ENCODE measurements around the gene NOBOX.
"Not testable (repeated sequence)": the region's sequence is repeated elsewhere in the genome, so short reads cannot be mapped to it uniquely, and the experiment has no call there.

Gene NOBOX

DNA sequence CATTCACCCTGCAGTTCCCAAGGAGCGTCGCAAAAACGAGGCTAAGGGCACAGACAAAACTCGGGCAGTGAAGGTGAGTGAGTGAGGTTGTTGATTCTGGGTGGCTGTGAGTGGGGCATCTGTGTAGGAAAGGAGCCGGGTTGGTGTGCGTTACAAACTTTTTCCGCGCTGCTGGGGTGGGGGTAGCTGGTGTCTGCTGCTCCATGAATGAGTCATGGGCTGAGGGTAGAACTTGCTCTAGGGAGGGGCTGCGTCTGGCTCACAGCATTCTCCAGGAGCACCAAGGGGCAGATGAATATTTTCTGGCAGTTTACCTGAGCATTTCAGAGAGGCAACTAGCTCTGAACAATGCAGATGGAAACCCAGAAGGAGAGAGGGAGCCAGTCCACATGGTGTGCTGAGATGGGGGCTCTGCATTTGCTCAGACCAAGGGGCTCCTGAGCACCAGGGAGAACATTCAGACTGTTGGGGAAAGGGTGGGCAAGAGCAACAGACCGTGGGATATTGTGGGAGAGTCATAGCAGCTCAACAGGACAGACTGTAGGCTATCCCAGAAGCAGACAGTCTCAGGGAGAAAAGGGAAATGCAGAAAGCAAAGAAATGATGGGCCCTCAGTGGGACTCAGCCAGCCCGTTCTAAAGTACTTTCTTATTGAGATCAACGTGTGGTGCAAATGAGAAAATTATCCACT, 18.8 kb downstream of the NOBOX start:
- DNase-seq (ENCODE audit: low read depth), result peak; percentile 38
- TF ChIP-seq, protein P1, sequence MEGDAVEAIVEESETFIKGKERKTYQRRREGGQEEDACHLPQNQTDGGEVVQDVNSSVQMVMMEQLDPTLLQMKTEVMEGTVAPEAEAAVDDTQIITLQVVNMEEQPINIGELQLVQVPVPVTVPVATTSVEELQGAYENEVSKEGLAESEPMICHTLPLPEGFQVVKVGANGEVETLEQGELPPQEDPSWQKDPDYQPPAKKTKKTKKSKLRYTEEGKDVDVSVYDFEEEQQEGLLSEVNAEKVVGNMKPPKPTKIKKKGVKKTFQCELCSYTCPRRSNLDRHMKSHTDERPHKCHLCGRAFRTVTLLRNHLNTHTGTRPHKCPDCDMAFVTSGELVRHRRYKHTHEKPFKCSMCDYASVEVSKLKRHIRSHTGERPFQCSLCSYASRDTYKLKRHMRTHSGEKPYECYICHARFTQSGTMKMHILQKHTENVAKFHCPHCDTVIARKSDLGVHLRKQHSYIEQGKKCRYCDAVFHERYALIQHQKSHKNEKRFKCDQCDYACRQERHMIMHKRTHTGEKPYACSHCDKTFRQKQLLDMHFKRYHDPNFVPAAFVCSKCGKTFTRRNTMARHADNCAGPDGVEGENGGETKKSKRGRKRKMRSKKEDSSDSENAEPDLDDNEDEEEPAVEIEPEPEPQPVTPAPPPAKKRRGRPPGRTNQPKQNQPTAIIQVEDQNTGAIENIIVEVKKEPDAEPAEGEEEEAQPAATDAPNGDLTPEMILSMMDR (conservative IDR thresholded peaks at IDR 0.05; ENCODE audit: control insufficient read depth, insufficient read depth, low read depth, low read length), result no peak
- no peak overlapping the region for H3K4me3 ChIP-seq (ENCODE audit: control insufficient read depth, low read depth, low read length)

DNA sequence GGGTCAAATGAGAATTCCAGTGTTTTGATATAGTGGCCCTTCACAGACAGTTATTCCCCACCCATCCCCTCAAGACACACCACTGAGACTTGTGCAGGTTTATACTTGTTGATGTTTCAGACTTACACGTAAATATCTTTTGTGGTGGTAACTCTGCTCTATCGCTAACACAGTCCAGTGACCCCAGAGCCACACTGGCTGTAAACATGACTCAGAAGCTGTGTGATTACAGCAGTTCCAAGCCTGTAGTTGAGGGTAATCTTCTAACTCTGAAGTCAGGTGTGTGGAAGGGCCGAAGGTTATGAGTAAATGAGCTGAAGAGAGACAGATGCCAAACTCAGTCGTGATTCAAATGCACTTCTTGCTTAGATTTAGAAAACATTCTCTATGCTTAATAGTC, 19.4 kb downstream of the NOBOX start:
- no peak overlapping the region for H3K4me3 ChIP-seq (ENCODE audit: control insufficient read depth, low read depth, low read length)
- TF ChIP-seq, protein P1 (conservative IDR thresholded peaks at IDR 0.05; ENCODE audit: control insufficient read depth, insufficient read depth, low read depth, low read length), result no peak
- DNase-seq (ENCODE audit: low read depth), result peak; percentile 33

DNA sequence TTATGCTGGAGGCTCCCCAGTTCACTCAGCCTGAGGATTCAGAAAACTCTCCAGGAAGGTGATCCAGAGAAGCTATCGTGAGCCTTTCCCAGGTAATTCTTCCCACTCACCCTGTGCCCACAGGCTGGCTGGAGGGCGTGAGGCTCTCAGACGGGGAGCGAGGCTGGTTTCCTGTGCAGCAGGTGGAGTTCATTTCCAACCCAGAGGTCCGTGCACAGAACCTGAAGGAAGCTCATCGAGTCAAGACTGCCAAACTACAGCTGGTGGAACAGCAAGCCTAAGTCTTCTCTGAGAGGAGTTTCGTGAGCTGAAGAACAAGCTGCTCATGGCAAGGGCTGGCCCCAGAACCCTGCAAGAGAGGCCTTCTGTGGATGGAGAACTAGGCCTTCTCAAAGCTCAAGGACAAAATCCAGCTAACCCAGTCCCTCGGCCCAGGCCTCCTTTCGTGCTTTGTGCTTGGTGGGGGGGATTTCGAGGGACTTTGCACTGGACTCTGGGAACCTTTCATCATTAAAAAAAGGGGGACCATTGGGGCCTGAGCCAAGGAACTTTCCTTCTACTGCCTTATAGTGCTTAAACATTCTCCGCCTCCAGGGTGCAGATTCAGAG, 23.6 kb downstream of the NOBOX start:
- DNase-seq (ENCODE audit: low read depth), result no peak
- TF ChIP-seq, protein P1 (conservative IDR thresholded peaks at IDR 0.05; ENCODE audit: control insufficient read depth, insufficient read depth, low read depth, low read length), result no peak

DNA sequence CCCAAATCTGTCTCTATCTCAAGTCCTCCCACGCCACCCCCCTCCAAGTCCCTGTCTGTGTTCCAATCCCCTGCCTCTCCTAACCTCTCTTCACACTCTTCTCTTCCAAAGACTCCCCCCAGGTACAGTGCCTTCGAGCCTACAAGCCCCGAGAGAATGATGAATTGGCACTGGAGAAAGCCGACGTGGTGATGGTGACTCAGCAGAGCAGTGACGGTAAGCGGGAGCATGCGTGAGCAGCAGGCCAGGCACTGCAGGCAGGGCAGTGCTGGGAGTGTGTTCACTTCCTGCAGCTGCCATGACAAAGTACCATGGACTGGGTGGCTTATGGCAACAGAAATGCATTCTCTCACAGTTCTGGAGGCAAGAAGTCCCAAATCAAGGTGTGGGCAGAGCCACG, 24.8 kb downstream of the NOBOX start:
- DNase-seq (ENCODE audit: low read depth), result peak; percentile 16
- H3K4me3 ChIP-seq (ENCODE audit: control insufficient read depth, low read depth, low read length), result no peak overlapping the region
- TF ChIP-seq, protein P1 (conservative IDR thresholded peaks at IDR 0.05; ENCODE audit: control insufficient read depth, insufficient read depth, low read depth, low read length), result no peak

More for the DNA sequence above, 23.6 kb downstream of the NOBOX start:
- H3K4me3 ChIP-seq (ENCODE audit: control insufficient read depth, low read depth, low read length), result no peak overlapping the region

DNA sequence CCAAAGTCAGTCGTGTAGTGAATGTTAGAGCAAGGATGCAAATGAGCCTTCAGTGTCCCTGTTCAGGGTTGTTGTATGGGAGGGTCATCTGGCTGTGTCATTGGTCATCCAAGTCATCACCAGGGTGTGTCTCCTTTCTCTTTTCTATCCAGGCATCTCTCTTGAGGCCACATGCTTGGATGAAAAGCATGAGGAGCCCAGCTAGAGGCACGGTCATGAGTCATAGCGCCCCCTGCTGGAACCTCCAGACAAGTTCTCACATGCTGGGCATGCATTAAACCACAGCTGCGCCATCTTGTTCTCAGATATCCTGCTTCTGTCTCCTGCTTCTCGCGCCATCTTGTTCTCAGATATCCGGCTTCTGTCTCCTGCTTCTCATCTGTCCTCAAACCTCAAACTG, 34.3 kb downstream of the NOBOX start:
- not testable (repeated sequence) for H3K4me3 ChIP-seq (ENCODE audit: control insufficient read depth, low read depth, low read length); DNase-seq (ENCODE audit: low read depth)

DNA sequence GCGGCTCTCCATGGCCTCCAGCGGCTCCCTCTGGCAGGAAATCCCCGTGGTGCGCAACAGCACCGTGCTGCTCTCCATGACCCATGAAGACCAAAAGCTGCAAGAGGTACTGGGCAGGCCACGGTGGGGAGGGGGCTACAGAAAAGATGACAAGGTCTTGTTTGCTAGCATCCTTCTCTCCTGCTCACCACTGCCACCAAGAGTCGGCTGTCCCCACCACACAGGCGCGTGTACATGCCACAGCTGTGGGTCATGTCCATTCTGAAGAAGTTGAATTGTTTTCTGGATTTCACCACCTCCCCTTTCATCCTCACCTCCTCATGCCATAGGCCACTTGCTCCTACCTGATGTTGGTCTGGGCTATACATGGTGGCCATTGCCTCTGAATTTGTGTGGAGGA, 36.2 kb downstream of the NOBOX start:
- H3K4me3 ChIP-seq (ENCODE audit: control insufficient read depth, low read depth, low read length); DNase-seq (ENCODE audit: low read depth): not testable (repeated sequence)

DNA sequence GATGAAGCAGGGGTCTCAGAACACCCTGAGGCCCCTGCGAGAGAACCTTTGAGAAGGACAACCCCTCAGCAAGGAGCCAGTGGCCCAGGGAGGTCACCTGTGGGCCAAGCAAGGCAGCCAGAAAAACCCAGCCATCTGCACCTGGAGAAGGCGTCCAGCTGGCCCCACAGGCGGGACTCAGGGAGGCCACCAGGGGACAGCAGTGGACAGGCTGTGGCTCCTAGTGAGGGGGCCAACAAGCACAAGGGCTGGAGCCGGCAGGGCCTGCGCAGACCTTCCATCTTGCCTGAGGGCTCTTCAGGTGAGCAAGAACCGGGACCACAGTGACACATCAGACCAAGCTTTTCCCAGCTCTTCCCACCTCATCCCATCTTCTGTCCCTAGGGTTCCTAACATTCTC, 38.0 kb downstream of the NOBOX start:
- DNase-seq (ENCODE audit: low read depth); H3K4me3 ChIP-seq (ENCODE audit: control insufficient read depth, low read depth, low read length): not testable (repeated sequence)

DNA sequence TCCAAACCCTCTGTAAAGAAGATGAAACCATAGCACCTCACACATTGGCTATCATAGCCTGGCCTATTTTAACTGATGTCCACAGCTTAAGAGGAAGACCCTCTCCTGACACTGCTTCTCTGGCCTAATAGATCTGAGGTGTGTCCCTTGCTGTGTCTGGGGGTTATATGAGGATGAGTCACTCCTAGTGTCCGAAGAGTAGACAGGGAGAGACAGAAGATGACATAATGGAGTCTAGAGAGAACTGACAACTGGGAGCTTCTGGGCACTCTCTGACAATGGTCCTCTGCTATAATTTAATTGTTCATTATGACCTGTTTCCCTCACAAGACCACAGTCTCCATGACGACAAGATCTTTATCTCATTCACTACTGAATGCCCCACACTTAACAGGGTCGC, 41.4 kb downstream of the NOBOX start:
- H3K4me3 ChIP-seq (ENCODE audit: control insufficient read depth, low read depth, low read length); DNase-seq (ENCODE audit: low read depth): not testable (repeated sequence)

DNA sequence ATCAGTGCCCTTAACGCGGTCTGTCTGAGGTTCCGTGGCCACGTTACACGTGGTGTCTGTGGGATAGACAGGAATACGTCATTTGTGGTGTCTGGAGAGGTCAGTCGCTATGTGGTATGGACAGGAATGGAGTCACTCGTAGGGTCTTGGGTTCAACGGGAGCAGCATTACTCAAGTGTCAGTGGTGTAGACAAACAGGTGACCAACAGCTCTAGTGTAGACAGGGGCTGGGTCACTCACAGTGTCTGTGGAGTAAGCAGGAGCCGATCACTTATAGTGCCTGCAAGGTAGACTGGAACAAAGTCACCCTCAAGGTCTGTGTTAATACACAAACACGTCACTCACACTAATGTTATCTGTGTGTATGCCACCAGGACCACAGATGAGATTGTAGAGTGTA, 46.6 kb downstream of the NOBOX start:
- not testable (repeated sequence) for H3K4me3 ChIP-seq (ENCODE audit: control insufficient read depth, low read depth, low read length); DNase-seq (ENCODE audit: low read depth)

DNA sequence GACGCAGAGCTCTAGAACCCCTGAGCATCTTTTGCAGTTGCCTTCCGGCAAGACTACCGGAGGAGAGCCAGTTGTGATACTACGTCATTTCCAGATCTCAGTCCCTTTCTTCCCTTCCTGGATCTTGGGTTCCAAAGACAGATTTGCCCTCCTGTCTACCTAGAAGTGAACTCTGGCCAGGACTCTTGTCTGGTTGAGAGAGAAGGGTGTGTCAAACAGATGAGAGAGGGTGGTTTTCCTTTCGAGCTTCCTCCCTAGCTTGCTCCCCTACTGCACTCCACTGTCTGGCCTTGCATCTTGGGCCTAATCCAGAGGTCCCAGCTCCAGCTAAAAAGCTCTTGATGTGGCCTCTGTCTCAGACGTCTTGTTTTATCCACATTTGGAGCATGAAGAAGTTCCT, 47.3 kb downstream of the NOBOX start:
- H3K4me3 ChIP-seq (ENCODE audit: control insufficient read depth, low read depth, low read length); DNase-seq (ENCODE audit: low read depth): not testable (repeated sequence)

DNA sequence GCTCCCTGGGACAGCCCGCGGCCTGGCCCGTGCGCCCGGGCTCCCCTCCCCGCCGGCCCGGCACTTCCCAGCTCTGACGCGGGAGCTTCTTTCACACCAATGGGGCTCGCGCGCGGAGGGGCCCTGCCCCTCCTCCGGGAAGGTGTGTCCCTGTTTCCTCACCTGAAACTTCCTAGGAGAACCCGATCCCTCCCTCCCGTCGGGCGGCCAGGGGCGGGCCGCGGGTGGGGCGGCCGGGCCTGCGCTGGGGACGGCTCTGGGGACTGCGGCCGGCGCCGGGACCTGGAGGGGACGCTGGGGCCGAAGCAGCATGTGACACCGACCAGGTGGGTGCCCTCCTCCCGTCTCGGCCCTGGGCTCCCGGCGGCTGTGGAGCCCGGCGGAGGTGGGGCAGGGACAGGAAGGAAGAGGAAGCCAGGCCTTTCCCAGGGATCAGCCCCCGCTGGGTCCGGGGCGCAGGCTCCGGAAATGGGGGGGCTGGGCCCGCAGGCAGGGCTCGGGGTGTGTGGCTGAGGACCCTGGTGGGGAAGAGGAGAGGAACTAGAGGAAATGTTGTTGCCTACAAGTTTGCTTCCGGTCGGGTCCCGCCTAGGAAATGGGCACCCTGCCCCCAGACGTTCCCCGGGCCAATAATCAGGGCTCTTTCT, 48.2 kb downstream of the NOBOX start, which contains the start of gene ARHGEF5:
Gene ARHGEF5, plus strand, starts transcription at position 227 of the 647 bp plus-strand sequence. CDS start 7,268 bp downstream, outside the sequence.
- not testable (repeated sequence) for DNase-seq (ENCODE audit: low read depth); H3K4me3 ChIP-seq (ENCODE audit: control insufficient read depth, low read depth, low read length)

DNA sequence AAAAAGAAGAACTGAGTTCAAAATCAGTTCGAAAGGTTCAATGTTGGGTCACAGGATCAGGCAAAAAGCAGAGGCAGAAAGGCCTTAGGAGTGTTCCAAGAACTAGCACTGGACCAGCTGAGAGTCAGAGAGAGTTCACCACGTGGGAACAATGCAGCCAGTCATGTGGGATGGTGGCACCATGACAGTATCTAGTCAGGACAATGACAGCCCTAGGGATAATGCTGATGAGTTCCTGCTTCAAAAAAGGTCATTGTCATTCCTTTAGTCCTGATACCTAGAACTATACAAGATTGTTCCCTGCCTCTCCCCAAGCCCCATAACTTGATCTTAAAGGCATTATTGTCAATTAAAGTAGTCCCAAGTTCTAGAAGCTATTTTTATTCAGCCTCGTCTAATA, 51.8 kb downstream of the NOBOX start:
- DNase-seq (ENCODE audit: low read depth); H3K4me3 ChIP-seq (ENCODE audit: control insufficient read depth, low read depth, low read length): not testable (repeated sequence)

DNA sequence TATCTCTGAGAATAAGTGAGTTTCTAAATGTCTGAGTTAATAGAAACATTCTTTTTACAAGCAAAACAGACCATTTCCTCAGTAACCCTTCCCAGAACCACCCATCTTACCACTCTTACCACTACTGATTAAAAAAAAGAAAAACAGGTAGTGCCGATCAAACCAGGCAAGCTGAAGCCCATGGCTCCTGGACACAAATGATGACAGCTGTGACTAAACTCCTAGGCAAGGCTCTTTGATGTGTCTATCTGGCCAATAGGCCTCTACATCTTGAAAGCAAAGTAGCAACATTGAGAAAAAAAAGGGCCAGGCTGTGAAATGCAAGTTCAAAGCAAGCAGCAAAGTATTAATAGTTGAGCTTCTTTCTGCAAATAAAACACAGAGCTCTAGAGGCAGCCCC, 54.9 kb downstream of the NOBOX start:
- not testable (repeated sequence) for H3K4me3 ChIP-seq (ENCODE audit: control insufficient read depth, low read depth, low read length); DNase-seq (ENCODE audit: low read depth)

All from fibroblast of mammary gland (primary cell).